HG02943 (cell line): ENCODE results near the gene EDEM1.

Experiments used
- ATAC-seq: cut with Tn5 transposase; IDR thresholded peaks from one replicate; pipeline ENCODE4 v1.9.1; 2021; ENCODE audit warnings: mild to moderate bottlenecking, low read depth, moderate library complexity; ENCODE audit not compliant: unreplicated experiment

EDEM1 gene

GRCh38 chr3:5197470-5198312 is 10.2 kb downstream of the EDEM1 start:
- peak; percentile 67 for ATAC-seq

GRCh38 chr3:5198313-5198677 is 10.8 kb downstream of the EDEM1 start:
- ATAC-seq, result no peak

- no peak for ATAC-seq
Measured at GRCh38 chr3:5198986-5199731, 11.7 kb downstream of the EDEM1 start.

GRCh38 chr3:5201536-5201935 is 14.0 kb downstream of the EDEM1 start:
- ATAC-seq, result no peak

GRCh38 chr3:5202222-5202621 is 14.7 kb downstream of the EDEM1 start:
- no peak for ATAC-seq

GRCh38 chr3:5205165-5205941 is 17.8 kb downstream of the EDEM1 start:
- peak; percentile 96 for ATAC-seq

- no peak for ATAC-seq
Measured at GRCh38 chr3:5210926-5211325, 23.4 kb downstream of the EDEM1 start.

GRCh38 chr3:5212628-5213573 is 25.4 kb downstream of the EDEM1 start:
- ATAC-seq, result no peak

GRCh38 chr3:5213574-5213966 is 26.1 kb downstream of the EDEM1 start:
- no peak for ATAC-seq

- ATAC-seq, result no peak
Measured at GRCh38 chr3:5214352-5214751, 26.8 kb downstream of the EDEM1 start.

GRCh38 chr3:5217824-5218595 is 30.5 kb downstream of the EDEM1 start:
- no peak for ATAC-seq

- no peak for ATAC-seq
Measured at GRCh38 chr3:5218815-5219214, 31.3 kb downstream of the EDEM1 start.

GRCh38 chr3:5219216-5219615 is 31.7 kb downstream of the EDEM1 start:
- no peak for ATAC-seq

GRCh38 chr3:5220193-5220592 is 32.7 kb downstream of the EDEM1 start:
- no peak for ATAC-seq

GRCh38 chr3:5220667-5221431 is 33.3 kb downstream of the EDEM1 start:
- no peak for ATAC-seq

- ATAC-seq, result no peak
Measured at GRCh38 chr3:5221701-5222100, 34.2 kb downstream of the EDEM1 start.

GRCh38 chr3:5222283-5223005 is 34.9 kb downstream of the EDEM1 start:
- ATAC-seq, result no peak

- no peak for ATAC-seq
Measured at GRCh38 chr3:5226783-5227182, 39.3 kb downstream of the EDEM1 start.
